GM12891 (cell line): Measurements from ENCODE around the gene CD68.

Source experiments
- POLR2A ChIP-seq: IDR thresholded peaks from 2 replicates; pipeline ENCODE4 v1.6.1; 2011; ENCODE audit warnings: low read depth, low read length, control low read depth
- TAF1 ChIP-seq: IDR thresholded peaks from 2 replicates; pipeline ENCODE4 v1.6.1; 2011; ENCODE audit warnings: low read depth, low read length, control low read depth

- TF ChIP-seq POLR2A: no peak
- TF ChIP-seq TAF1: no peak
Observed at GRCh38 chr17:7559320-7560171, 19.9 kb upstream of the CD68 start.
